HG02981 (cell line): Measurements from ENCODE around the gene CCDC107.
A peak's percentile ranks its signal among the peaks of the same experiment; 100 is the strongest.

ENCODE experiments used
- ATAC-seq: cut with Tn5 transposase; IDR thresholded peaks from one replicate; pipeline ENCODE4 v1.9.1; 2021; ENCODE audit warnings: mild to moderate bottlenecking, moderate library complexity; ENCODE audit not compliant: unreplicated experiment

CCDC107 gene

GRCh38 chr9:35659340-35659739 lies 1.2 kb downstream of the CCDC107 start:
- no peak for ATAC-seq

DNA sequence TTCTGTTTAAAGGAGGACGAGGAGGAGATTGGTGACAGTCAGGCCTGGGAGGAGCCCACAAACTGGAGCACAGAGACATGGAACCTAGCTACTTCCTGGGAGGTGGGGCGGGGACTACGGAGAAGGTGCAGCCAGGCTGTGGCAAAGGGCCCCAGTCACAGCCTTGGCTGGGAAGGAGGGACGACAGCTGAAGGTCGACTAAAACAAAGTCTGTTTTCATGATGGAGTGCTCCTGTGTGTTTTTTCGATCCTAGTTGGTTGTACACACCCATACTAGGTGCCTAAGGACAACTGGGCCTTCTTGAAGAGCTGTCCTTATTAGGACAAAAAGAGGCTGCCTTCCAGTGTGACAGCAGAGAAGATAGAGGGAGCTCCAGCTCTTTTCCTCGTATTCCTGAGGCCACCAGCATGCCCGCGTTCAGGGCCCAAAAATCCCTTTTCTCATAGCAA lies 2.9 kb downstream of the CCDC107 start:
- no peak for ATAC-seq

- no peak for ATAC-seq
Measured at GRCh38 chr9:35661756-35662350, 3.8 kb downstream of the CCDC107 start.

DNA sequence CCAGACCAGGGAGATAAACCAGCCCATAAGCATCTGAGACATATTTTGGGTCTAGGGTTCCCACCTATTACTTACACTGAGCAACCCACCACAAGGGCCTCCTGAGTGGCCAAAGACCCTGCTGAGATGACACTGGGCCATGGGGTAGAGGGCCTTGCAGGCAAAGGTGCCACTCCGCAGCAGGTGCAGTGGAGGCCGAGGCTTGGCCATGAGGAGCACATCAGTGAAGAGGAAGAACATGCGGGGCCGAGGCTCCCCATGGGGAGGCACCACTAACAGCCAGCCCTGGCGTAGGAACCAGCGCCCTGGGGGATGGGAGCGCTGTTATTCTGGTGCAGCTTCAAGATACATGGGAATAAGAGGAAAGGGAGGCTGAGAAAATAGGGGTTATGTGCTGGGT lies 4.3 kb downstream of the CCDC107 start:
- ATAC-seq, result no peak

GRCh38 chr9:35664531-35665470 lies 6.7 kb downstream of the CCDC107 start, which contains the start of gene ARHGEF39:
Gene ARHGEF39, minus strand, starts transcription at chr9:35665195. Its CDS starts 26 bp downstream, at chr9:35665169.
- ATAC-seq, result peak; percentile 71

DNA sequence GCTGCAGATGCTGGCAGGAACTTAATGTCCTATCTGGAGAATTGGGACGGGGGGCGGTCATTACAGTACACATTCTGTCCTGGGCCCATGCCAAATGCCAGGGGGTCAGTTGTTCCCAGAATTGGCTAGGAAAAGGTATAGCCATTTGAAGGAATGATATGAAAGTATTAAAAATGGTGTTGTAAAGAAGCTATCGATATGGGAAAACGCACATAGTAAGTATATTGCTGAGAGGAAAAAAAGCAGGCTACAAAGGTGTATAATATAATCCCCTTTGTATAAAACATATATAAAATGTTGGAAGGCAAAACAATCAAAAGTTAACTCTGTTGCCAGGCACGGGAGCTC lies 7.4 kb downstream of the CCDC107 start:
- ATAC-seq, result no peak

- no peak for ATAC-seq
Measured at GRCh38 chr9:35666045-35666444, 8.0 kb downstream of the CCDC107 start.

DNA sequence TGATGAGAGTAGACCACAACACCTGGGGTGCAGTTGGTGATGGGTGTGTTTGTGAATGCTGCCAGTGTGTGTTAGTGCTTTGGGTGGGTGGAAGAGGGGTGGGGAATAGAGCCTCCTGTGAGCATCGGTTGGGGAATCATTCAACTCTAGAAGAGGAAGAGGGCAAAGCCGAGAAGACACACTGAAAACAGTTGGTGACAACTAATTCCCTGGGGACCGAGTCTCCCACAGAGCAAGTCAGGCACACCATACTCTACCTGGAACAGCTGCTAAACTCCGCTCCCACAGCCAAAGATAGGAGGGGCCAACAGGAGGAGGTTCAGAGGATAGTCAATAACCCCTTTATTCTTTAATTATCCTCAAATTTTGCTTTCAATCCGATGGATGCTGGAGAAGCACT lies 8.5 kb downstream of the CCDC107 start:
- ATAC-seq, result no peak

DNA sequence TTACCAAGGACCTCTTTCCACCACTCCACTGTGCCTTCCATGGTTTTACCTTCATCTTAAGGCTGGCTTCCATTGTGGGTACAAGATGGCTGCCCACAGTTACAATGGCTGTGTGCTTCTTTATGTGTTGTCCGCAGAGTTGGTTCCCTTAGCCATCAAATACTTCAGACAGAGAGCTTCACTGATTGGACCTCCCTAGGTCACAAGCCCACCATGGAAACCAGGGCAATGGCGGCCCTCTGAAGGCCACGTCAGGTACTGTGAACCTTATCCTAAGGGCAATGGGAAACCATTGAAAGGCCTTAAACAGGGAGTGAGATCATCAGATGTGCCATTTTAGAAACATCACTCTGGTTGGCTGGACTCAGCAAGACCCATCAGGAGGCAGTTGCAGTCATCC lies 9.8 kb downstream of the CCDC107 start:
- ATAC-seq, result no peak

- ATAC-seq, result no peak
Measured at GRCh38 chr9:35669331-35670145, 11.4 kb downstream of the CCDC107 start.

GRCh38 chr9:35673132-35674024 lies 15.3 kb downstream of the CCDC107 start, which contains the start of gene CA9:
Gene CA9, plus strand, starts transcription at chr9:35673928. Its CDS starts 32 bp downstream, at chr9:35673960.
- no peak for ATAC-seq

- no peak for ATAC-seq
Measured at GRCh38 chr9:35674025-35674361, 15.9 kb downstream of the CCDC107 start.

- no peak for ATAC-seq
Measured at GRCh38 chr9:35675204-35675603, 17.1 kb downstream of the CCDC107 start.

DNA sequence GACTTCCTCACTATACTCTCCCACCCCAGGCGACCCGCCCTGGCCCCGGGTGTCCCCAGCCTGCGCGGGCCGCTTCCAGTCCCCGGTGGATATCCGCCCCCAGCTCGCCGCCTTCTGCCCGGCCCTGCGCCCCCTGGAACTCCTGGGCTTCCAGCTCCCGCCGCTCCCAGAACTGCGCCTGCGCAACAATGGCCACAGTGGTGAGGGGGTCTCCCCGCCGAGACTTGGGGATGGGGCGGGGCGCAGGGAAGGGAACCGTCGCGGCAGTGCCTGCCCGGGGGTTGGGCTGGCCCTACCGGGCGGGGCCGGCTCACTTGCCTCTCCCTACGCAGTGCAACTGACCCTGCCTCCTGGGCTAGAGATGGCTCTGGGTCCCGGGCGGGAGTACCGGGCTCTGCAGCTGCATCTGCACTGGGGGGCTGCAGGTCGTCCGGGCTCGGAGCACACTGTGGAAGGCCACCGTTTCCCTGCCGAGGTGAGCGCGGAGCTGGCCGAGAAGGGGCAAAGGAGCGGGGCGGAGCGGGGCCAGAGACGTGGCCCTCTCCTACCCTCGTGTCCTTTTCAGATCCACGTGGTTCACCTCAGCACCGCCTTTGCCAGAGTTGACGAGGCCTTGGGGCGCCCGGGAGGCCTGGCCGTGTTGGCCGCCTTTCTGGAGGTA lies 17.8 kb downstream of the CCDC107 start:
- ATAC-seq, result no peak

- no peak for ATAC-seq
Measured at GRCh38 chr9:35679091-35679490, 21.0 kb downstream of the CCDC107 start.

GRCh38 chr9:35679766-35680330 lies 21.8 kb downstream of the CCDC107 start:
- ATAC-seq, result no peak

DNA sequence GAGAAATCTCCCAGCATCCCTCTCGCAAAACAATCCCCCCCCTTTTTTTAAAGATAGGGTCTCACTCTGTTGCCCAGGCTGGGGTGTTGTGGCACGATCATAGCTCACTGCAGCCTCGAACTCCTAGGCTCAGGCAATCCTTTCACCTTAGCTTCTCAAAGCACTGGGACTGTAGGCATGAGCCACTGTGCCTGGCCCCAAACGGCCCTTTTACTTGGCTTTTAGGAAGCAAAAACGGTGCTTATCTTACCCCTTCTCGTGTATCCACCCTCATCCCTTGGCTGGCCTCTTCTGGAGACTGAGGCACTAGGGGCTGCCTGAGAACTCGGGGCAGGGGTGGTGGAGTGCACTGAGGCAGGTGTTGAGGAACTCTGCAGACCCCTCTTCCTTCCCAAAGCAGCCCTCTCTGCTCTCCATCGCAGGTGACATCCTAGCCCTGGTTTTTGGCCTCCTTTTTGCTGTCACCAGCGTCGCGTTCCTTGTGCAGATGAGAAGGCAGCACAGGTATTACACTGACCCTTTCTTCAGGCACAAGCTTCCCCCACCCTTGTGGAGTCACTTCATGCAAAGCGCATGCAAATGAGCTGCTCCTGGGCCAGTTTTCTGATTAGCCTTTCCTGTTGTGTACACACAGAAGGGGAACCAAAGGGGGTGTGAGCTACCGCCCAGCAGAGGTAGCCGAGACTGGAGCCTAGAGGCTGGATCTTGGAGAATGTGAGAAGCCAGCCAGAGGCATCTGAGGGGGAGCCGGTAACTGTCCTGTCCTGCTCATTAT lies 22.4 kb downstream of the CCDC107 start:
- peak; percentile 48 for ATAC-seq

DNA sequence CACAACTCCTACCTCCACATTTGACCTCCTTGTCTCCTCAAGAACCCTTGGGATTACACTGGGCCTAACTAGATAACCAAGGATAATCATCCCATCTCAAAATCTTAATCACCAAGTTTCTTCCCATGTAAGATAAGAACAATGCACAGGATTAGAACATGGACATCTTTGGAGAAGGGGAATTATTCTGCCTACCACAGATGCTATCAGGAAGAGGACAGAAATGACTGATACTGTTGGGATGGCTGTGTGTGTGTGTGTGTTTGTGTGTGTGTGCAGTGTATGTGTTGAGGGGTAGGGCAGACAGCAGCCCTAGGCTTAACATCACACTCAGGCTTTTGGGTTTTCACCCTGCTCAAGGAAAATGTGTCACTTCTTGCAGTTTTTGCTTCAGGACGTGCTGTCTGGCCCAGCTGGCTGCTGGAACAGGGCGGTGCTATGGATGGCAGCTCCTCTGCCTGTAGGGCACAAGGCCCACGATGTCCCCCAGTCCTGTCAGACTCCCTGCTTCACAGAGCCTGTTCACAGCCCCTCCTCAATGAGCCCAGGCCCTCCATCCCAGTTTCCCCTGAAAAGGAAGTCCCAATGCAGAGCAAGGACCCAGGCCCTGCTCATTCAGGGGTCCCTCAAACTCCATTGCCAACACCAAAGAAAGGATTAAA lies 23.4 kb downstream of the CCDC107 start:
- no peak for ATAC-seq
